K562 (cell line): ENCODE data around the gene COL8A2. TPM values are rescaled to one million over a fixed set of nuclear protein-coding genes. Genes with fewer than 3 reads are reported as not detected.

Experiments
- BCLAF1 ChIP-seq, 2 experiments: fragments of 450-650 bp in 1 of 2; IDR thresholded peaks; 2 replicates each; pipeline ENCODE4 v1.6.1; 2011 to 2017; ENCODE audit warnings: low read depth in 2 of 2, antibody characterized with exemption in 1 of 2, borderline replicate concordance in 1 of 2, low read length in 1 of 2, mild to moderate bottlenecking in 1 of 2, mixed read lengths in 1 of 2; ENCODE audit not compliant: control insufficient read depth in 1 of 2
- NCOA2 ChIP-seq, 2 experiments: fragments of 450-650 bp; IDR thresholded peaks; 2 replicates each; pipeline ENCODE4 v1.6.1; 2018; ENCODE audit warnings: mild to moderate bottlenecking in 2 of 2, moderate library complexity in 1 of 2; ENCODE audit not compliant: partially characterized antibody in 2 of 2
- POLR3A ChIP-seq: IDR thresholded peaks from 2 replicates; pipeline ENCODE4 v1.6.1; 2011; ENCODE audit warnings: borderline replicate concordance, mild to moderate bottlenecking, moderate library complexity; ENCODE audit not compliant: insufficient read length, insufficient read depth; ENCODE audit errors: extremely low read depth
- polyA plus RNA-seq, 8 experiments: library from polyadenylated mRNA; depleted of rRNA in 4 of 8; stranded (reverse) in 5 of 8; unstranded in 3 of 8; fragments of >200 nt; fragmentation: Nextera tagmentation in 2 of 8; fragmentation: Illumina TruSeq in 1 of 8; extraction: Ambion mirVana in 2 of 8; extraction: Trizol in 1 of 8; gene quantifications; 2 replicates each; pipeline versions ENCODE4 v1.2.1 to v1.2.3, GENCODE V29; 2011 to 2014; ENCODE audit warnings: inconsistent platforms in 1 of 8, missing spikeins in 1 of 8
- total RNA-seq, 7 experiments: library from RNA; depleted of rRNA in 6 of 7; stranded (reverse); fragments of >200 nt in 6 of 7; fragmentation: Illumina TruSeq in 2 of 7; extraction: Trizol in 2 of 7; gene quantifications; 2 replicates each; pipeline versions ENCODE4 v1.2.1 to v1.2.3, GENCODE V29; 2011 to 2021; ENCODE audit warnings: low replicate concordance in 1 of 7

Gene COL8A2
- total and polyA plus RNA-seq, 9 of the 15 experiments (the other 6 are each of a cell fraction or from before 2014, with no cell fraction given), result 0.03 to 0.14 (median 0.04) TPM; not detected in 5

DNA sequence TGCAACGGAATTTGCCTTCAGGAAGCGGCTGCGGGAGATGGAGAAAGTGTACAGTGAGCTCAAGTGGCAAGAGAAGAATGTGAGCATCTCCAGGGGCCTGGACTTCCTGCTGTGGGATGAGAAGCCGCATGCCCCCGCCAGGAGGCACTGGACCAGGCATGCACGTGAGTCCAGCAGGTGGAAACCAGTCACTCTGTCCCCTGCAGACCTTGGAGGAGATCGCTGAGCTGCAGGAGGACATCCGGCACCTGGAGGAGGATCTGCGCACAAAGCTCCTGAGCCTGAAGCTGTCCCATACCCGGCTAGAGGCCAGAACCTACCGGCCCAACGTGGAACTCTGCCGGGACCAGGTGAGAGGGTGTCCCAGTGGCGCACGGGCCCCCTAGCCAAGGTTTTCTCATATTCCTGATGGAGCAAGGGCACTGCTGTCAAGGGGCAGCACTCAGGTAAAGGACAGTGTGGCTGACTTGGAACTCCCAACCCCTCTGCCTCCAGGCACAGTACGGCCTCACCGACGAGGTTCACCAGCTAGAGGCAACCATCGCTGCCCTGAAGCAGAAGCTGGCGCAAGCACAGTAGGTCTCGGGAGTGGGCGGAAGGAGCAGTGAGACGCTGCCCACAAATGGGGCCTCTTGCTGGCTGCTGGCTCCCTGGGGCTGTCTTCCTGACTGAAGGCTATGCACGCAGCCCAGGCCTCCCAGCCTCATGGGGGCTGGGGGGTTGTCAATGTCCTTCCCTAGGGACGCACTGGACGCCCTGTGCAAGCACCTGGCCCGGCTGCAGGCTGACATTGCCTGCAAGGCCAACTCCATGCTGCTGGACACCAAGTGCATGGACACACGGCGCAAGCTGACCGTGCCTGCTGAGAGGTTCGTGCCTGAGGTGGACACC lies 37.5 kb downstream of the COL8A2 start (continued):
- TF ChIP-seq POLR3A (no peak), BCLAF1 (IDR thresholded peaks at IDR 0.05; ENCODE audit: borderline replicate concordance in 1 of 2, control insufficient read depth in 1 of 2, low read depth in 2 of 2, low read length in 1 of 2) (no peak), NCOA2 (IDR thresholded peaks at IDR 0.05; ENCODE audit: partially characterized antibody in 2 of 2) (no peak)
